Measurements from ENCODE around the gene GSTO2.

Gene GSTO2

GRCh38 chr10:104258209-104258608 is 10.8 kb upstream of the GSTO2 start:
- H3K4me3 ChIP-seq (replicated peaks; ENCODE audit: low read depth, low read length), result no peak overlapping the region
- DNase-seq (ENCODE audit: low read depth), result no peak
- TF ChIP-seq, protein P1, sequence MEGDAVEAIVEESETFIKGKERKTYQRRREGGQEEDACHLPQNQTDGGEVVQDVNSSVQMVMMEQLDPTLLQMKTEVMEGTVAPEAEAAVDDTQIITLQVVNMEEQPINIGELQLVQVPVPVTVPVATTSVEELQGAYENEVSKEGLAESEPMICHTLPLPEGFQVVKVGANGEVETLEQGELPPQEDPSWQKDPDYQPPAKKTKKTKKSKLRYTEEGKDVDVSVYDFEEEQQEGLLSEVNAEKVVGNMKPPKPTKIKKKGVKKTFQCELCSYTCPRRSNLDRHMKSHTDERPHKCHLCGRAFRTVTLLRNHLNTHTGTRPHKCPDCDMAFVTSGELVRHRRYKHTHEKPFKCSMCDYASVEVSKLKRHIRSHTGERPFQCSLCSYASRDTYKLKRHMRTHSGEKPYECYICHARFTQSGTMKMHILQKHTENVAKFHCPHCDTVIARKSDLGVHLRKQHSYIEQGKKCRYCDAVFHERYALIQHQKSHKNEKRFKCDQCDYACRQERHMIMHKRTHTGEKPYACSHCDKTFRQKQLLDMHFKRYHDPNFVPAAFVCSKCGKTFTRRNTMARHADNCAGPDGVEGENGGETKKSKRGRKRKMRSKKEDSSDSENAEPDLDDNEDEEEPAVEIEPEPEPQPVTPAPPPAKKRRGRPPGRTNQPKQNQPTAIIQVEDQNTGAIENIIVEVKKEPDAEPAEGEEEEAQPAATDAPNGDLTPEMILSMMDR (IDR thresholded peaks at IDR 0.05; ENCODE audit: low read length, missing control alignments), result no peak

DNA sequence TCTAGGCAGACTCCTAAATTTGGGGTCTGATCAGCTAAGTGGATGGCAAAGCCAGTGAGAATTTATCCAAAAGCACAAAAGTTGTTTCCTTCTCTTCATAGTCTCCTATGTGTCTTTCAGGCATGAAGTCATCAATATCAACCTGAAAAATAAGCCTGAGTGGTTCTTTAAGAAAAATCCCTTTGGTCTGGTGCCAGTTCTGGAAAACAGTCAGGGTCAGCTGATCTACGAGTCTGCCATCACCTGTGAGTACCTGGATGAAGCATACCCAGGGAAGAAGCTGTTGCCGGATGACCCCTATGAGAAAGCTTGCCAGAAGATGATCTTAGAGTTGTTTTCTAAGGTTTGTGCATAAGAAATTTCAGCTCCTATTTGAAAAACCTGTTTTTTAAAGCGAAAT is 9.5 kb upstream of the GSTO2 start:
- no peak for DNase-seq (ENCODE audit: low read depth)
- TF ChIP-seq, protein P1 (IDR thresholded peaks at IDR 0.05; ENCODE audit: low read length, missing control alignments), result no peak
- no peak overlapping the region for H3K4me3 ChIP-seq (replicated peaks; ENCODE audit: low read depth, low read length)

- peak overlapping the region; percentile 11 for H3K4me3 ChIP-seq (replicated peaks; ENCODE audit: low read depth, low read length)
- TF ChIP-seq, protein P1 (IDR thresholded peaks at IDR 0.05; ENCODE audit: low read length, missing control alignments), result no peak
- DNase-seq (ENCODE audit: low read depth), result peak; percentile 61
Observed at GRCh38 chr10:104259999-104260774, 8.8 kb upstream of the GSTO2 start.

DNA sequence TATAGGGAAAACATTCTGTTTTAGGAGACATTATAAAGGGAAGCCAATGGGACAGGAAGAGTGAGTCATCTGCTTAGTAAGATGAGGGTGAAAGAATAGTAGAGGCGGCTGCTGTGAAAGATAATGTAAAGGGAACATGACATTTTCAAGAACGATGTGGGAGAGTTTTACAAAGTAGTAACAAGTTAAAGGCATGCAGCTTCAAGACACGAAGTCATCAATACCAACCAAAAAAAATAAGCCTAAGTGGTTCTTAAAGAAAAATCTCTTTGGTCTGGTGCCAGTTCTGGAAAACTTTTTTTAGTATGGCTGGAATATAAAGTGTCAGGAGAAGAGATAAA is 8.2 kb upstream of the GSTO2 start:
- H3K4me3 ChIP-seq (replicated peaks; ENCODE audit: low read depth, low read length), result peak overlapping the region; percentile 3
- peak; percentile 79 for DNase-seq (ENCODE audit: low read depth)

DNA sequence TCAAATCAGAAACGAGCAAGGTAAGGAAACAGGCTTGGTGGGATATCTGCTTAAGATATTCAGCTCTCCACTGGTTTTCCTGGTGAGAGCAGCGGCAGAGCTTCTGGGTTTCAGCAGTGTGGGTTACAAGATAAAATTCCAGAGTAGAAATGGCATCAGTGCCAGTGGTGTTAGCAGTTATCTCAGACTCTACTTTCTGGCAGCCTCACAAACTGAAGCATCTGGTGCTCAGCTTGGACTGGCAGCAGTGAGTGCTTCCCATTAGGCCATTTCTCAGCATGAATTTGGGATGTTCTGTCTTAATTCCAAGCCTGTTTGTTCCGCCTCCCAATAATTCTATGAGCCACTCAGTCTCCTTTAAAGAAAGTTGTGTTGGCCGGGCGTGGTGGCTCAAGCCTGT is 6.9 kb upstream of the GSTO2 start:
- no peak for DNase-seq (ENCODE audit: low read depth)
- no peak overlapping the region for H3K4me3 ChIP-seq (replicated peaks; ENCODE audit: low read depth, low read length)
- TF ChIP-seq, protein P1 (IDR thresholded peaks at IDR 0.05; ENCODE audit: low read length, missing control alignments), result no peak

More for the DNA sequence above, 8.2 kb upstream of the GSTO2 start:
- TF ChIP-seq, protein P1 (IDR thresholded peaks at IDR 0.05; ENCODE audit: low read length, missing control alignments), result no peak

- DNase-seq (ENCODE audit: low read depth), result no peak
- TF ChIP-seq, protein P1 (IDR thresholded peaks at IDR 0.05; ENCODE audit: low read length, missing control alignments), result no peak
- H3K4me3 ChIP-seq (replicated peaks; ENCODE audit: low read depth, low read length), result no peak overlapping the region
Observed at GRCh38 chr10:104264783-104265182, 4.2 kb upstream of the GSTO2 start.

Measured in fibroblast of pulmonary artery (primary cell).